Measurements from ENCODE around the gene LRP1B.

LRP1B gene

GRCh38 chr2:140338795-140339194, 1792.0 kb downstream of the LRP1B start:
- no peak for TF ChIP-seq CTCF (conservative IDR thresholded peaks at IDR 0.05)
- H3K27ac ChIP-seq, result no peak overlapping the region

GRCh38 chr2:140337061-140337460, 1793.8 kb downstream of the LRP1B start:
- TF ChIP-seq CTCF (conservative IDR thresholded peaks at IDR 0.05), result no peak
- H3K27ac ChIP-seq, result no peak overlapping the region

GRCh38 chr2:140316345-140316744, 1814.5 kb downstream of the LRP1B start:
- TF ChIP-seq CTCF (conservative IDR thresholded peaks at IDR 0.05), result no peak
- no peak overlapping the region for H3K27ac ChIP-seq

DNA sequence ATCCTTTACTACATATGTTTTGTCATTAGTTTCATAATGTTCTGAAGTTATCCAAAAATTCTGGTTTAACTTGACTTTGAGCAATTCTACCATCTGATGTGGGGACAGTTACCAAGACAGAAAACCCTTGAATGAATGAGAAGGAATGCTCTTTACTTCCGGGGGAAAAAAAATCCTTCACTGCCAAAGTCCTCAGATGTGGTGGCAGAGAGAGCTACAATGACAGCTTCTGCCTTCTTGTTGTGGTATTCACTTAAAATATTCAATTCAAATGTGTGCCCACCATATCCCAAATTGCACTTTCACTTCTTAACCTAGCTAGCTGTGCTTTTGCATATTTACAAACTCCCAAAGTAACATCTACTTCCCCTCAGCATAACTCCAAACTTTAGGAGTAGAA, 1818.9 kb downstream of the LRP1B start:
- no peak for TF ChIP-seq CTCF (conservative IDR thresholded peaks at IDR 0.05)
- no peak overlapping the region for H3K27ac ChIP-seq

GRCh38 chr2:140308706-140309105, 1822.1 kb downstream of the LRP1B start:
- H3K27ac ChIP-seq, result no peak overlapping the region
- no peak for TF ChIP-seq CTCF (conservative IDR thresholded peaks at IDR 0.05)

- TF ChIP-seq CTCF (conservative IDR thresholded peaks at IDR 0.05), result no peak
- H3K27ac ChIP-seq, result no peak overlapping the region
These were observed 1823.3 kb downstream of the LRP1B start for GRCh38 chr2:140307532-140307931.

DNA sequence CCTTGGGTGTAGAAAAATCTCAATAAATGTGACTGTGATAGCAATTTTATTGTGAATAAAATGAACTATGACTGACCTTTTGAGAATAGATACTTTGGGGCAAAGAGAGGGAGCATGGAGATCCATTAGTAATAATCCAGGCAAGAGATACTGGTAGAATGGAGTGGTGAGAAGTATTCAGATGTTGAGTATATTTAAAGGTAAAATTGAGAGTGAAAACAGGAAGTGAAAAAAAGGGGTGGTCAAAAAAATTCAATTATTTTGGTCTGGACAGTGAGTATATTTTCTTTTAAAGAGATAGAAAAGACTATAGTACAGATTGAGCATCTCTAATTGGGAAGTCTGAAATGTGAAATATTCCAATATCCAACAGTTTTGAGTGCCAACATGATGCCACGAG, 1835.0 kb downstream of the LRP1B start:
- no peak for TF ChIP-seq CTCF (conservative IDR thresholded peaks at IDR 0.05)
- H3K27ac ChIP-seq, result no peak overlapping the region

DNA sequence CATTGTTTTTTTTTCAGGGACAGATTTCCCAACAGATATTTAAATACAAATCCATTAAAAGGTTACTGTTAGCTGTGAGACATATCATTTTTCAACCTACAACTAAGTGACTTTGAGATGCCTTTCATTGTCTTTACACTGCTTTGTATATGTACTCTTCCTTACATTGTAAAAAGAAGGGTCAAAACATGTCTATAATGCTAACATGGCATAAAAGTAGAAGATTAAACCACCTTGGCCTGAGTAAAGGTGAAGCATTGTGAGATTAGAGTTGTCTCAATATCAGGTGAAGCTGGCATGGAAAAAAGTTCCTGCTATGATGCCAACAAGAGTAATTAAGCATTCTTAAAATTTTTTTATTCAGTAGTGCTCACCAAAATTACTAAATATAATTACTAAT, 1842.1 kb downstream of the LRP1B start:
- TF ChIP-seq CTCF (conservative IDR thresholded peaks at IDR 0.05), result no peak
- H3K27ac ChIP-seq, result no peak overlapping the region
